ENCODE results near the gene LRRC71.

GRCh38 chr1:156941675-156942074 lies 21.2 kb downstream of the LRRC71 start:
- TF ChIP-seq POLR2A (IDR thresholded peaks at IDR 0.05) (no peak), CTCF (IDR thresholded peaks at IDR 0.05) (no peak)

Measured in lower leg skin (tissue), 3 donors.